Measurements from ENCODE around the gene RBPJ.

The RBPJ gene

DNA sequence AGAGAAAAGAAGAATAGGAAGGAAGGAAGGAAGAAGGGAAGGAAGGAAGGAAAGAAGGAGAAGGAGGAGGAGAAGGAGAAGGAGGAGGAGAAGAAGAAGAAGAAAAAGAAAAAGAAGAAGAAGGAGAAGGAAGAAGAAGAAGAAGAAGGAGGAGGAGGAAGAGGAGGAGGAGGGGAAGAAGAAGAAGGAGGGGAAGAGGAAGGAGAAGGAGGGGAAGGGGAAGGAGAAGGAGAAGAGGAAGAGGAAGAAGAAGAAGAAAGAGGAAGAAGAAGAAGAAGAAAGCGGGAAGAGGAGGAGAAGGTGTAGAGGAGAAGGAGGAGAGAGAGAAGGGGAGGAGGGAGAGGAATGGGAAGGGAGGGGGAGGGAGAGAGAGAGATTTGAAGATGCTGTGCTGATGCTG, 146.9 kb downstream of the RBPJ start:
- Histone ChIP-seq H3K27me3 (peaks cover 0 to 4% of the 10 kb centered on the region in 2 donors), H3K9me3 (peaks cover 0 to 4% (median 0%) of the 10 kb centered on the region in 3 donors), H3K4me1 (no peaks in the 10 kb centered on the region), H3K27ac (no peak overlapping the region), H3K4me3 (no peak overlapping the region), H3K36me3 (no peaks in the 10 kb centered on the region)
- TF ChIP-seq, protein P1, sequence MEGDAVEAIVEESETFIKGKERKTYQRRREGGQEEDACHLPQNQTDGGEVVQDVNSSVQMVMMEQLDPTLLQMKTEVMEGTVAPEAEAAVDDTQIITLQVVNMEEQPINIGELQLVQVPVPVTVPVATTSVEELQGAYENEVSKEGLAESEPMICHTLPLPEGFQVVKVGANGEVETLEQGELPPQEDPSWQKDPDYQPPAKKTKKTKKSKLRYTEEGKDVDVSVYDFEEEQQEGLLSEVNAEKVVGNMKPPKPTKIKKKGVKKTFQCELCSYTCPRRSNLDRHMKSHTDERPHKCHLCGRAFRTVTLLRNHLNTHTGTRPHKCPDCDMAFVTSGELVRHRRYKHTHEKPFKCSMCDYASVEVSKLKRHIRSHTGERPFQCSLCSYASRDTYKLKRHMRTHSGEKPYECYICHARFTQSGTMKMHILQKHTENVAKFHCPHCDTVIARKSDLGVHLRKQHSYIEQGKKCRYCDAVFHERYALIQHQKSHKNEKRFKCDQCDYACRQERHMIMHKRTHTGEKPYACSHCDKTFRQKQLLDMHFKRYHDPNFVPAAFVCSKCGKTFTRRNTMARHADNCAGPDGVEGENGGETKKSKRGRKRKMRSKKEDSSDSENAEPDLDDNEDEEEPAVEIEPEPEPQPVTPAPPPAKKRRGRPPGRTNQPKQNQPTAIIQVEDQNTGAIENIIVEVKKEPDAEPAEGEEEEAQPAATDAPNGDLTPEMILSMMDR (IDR thresholded peaks at IDR 0.05) = no peak
- no peak for DNase-seq
- intact Hi-C loops (cut with DNase I; ENCODE audit: low total_unique reads) = no loop called here

DNA sequence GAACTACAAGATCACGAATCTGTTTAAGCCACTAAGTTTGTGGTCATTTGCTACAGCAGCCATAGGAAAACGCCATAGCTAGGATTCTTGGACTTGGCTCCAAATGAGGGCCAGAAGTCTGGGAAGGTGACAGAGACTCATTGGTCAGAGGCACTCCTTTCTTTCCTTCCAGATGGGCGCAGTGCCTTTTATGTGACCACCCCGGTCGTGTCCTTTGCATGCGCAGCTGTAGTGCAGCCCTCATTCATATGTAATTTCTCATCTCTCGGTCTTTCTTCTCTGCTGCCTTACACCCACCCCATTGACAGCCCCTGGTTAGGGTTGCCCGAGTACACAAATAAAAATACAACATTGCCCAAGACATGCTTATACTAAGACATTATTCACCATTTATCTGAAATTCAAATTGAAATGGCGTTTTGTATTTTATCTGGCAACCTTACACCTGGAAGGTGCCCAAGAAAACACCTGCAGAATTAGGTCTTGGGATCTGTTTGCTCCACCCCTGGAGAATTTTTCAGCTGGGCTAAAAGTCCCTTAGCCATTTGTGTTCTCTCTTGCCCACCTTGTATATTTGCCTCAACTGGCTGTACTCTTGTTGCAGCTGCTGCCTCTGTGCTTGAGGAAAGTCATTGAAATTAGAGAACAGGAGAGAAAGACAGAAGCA, 147.6 kb downstream of the RBPJ start:
- no peaks in the 10 kb centered on the region for H3K36me3 ChIP-seq
- TF ChIP-seq, protein P1 (IDR thresholded peaks at IDR 0.05) = no peak
- H3K4me3 ChIP-seq = no peak overlapping the region
- intact Hi-C loops (cut with DNase I; ENCODE audit: low total_unique reads) = no loop called here
- H3K27ac ChIP-seq = no peak overlapping the region
- no peak for DNase-seq
- peaks cover 0 to 4% (median 0%) of the 10 kb centered on the region in 3 donors for H3K9me3 ChIP-seq
- H3K27me3 ChIP-seq = peaks cover 0 to 4% of the 10 kb centered on the region in 2 donors
- no peaks in the 10 kb centered on the region for H3K4me1 ChIP-seq

DNA sequence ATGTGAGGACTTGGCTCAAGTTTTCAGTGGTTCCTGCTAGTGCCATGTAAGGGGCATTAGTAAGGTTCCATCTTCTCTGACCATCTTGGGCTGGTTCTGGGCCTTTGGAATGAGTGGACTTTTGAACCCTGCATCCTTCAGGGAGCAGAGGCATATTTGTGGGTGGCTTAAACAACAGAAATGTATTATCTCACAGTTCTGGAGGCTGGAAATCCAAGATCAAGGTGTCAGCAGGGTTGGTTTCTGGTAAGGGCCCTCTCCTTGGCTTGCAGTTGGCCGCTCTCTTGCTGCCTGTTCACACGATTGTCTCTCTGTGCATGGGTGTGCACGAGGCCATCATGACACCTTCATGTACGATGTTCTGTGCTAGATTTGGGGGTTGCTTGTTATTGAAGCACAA, 148.2 kb downstream of the RBPJ start:
- no peaks in the 10 kb centered on the region for H3K36me3 ChIP-seq
- no peak overlapping the region for H3K4me3 ChIP-seq
- H3K4me1 ChIP-seq = no peaks in the 10 kb centered on the region
- H3K27ac ChIP-seq = no peak overlapping the region
- TF ChIP-seq, protein P1 (IDR thresholded peaks at IDR 0.05) = no peak
- intact Hi-C loops (cut with DNase I; ENCODE audit: low total_unique reads) = no loop called here
- H3K9me3 ChIP-seq = peaks cover 0 to 4% (median 0%) of the 10 kb centered on the region in 3 donors
- no peak for DNase-seq
- H3K27me3 ChIP-seq = peaks cover 0 to 4% of the 10 kb centered on the region in 2 donors

DNA sequence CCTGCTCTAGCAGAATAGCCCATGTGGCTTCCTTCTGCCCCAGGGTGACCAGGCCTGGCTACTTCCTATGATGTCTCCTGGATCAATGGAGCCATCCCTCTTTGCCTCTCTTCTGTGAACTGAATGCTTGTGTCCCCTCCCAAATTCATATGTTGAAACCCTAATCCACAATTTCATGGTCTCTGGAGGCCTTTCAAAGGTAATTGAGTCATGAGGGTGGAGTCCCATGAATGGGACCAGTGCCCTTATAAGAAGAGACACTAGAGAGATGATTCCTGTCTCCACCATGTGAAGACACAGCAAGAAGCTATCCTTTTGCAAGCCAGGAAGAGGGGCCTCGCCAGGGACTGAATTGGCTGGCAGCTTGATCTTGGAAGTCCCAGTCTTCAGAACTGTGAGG, 151.1 kb downstream of the RBPJ start:
- Histone ChIP-seq H3K27ac (no peak overlapping the region), H3K27me3 (peaks cover 0 to 2% of the 10 kb centered on the region in 2 donors), H3K9me3 (no peaks in the 10 kb centered on the region), H3K4me1 (no peaks in the 10 kb centered on the region), H3K4me3 (no peak overlapping the region), H3K36me3 (no peaks in the 10 kb centered on the region)
- intact Hi-C loops (cut with DNase I; ENCODE audit: low total_unique reads) = no loop called here
- TF ChIP-seq, protein P1 (IDR thresholded peaks at IDR 0.05) = no peak
- no peak for DNase-seq

DNA sequence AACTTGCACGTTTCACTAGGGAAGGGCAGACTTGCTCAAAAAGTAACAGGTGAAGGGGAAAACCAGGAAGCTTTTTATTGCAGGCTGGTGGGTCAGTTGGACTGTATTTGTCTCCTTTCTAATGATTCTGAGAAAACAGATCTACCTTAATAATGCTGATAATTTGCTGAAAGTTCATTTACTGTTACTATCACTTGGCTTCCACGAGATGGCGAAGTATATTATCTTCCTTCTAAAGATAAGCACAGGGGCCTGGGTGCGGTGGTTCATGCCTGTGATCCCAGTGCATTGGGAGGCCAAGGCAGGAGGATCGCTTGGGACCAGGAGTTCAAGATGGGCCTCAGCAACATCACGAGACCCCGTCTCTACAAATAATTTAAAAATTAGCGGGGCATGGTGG, 153.1 kb downstream of the RBPJ start:
- Histone ChIP-seq H3K36me3 (no peaks in the 10 kb centered on the region), H3K9me3 (no peaks in the 10 kb centered on the region), H3K27ac (no peak overlapping the region), H3K4me3 (no peak overlapping the region), H3K4me1 (no peaks in the 10 kb centered on the region), H3K27me3 (peaks cover 0 to 2% of the 10 kb centered on the region in 2 donors)
- TF ChIP-seq, protein P1 (IDR thresholded peaks at IDR 0.05) = no peak
- intact Hi-C loops (cut with DNase I; ENCODE audit: low total_unique reads) = no loop called here
- no peak for DNase-seq

All from tibial artery (tissue), 4 donors.